PC-3 (cell line): Measurements from ENCODE around the gene BPHL. TPM values are rescaled to one million over a fixed set of nuclear protein-coding genes. Genes with fewer than 3 reads are reported as not detected.
A peak's percentile ranks its signal among the peaks of the same experiment; 100 is the strongest.

Source experiments
- ATAC-seq: fragments of 200-7000 bp; cut with Tn5 transposase; 2 replicates; pipeline ENCODE4 v1.9.1; 2020; ENCODE audit warnings: mild to moderate bottlenecking, moderate library complexity
- BruUV-seq: library from RNA; stranded (reverse); fragments of 400-500 nt; replicated peaks from 2 replicates; lab custom pipeline; 2021; lab: Mats Ljungman, UMichigan
- CTCF ChIA-PET: fragments of 300-600 bp; sonication (Branson Sonifier 250); formaldehyde crosslinking; loops from one replicate; lab custom pipeline; 2022; ENCODE audit warnings: antibody characterized with exemption; lab: Charles Lee
- POLR2A ChIA-PET: fragments of 300-600 bp; sonication (Branson Sonifier 250); formaldehyde crosslinking; loops from one replicate; lab custom pipeline; 2022; ENCODE audit warnings: antibody characterized with exemption; ENCODE audit not compliant: unreplicated experiment; lab: Charles Lee
- DNase-seq: peaks from one replicate; pipeline ENCODE4 v3.0.0-alpha.2; 2015
- H2AFZ ChIP-seq: fragments of 300-600 bp; sonication (generic); 2 replicates; pipeline ENCODE4 v1.6.0; 2016; ENCODE audit warnings: antibody characterized with exemption, low read length
- H3F3A ChIP-seq: fragments of 300-600 bp; sonication (generic); one replicate; pipeline ENCODE4 v1.6.0; 2017; ENCODE audit warnings: antibody characterized with exemption, low read length, control low read depth, mild to moderate bottlenecking; ENCODE audit not compliant: unreplicated experiment
- H3K27ac ChIP-seq: fragments of 300-600 bp; sonication (generic); 2 replicates; pipeline ENCODE4 v1.5.1; 2016; ENCODE audit warnings: mild to moderate bottlenecking, low read length
- H3K27me3 ChIP-seq: fragments of 300-600 bp; sonication (generic); 2 replicates; pipeline ENCODE4 v1.6.1; 2016; ENCODE audit warnings: low read length, mixed read lengths
- H3K36me3 ChIP-seq: fragments of 300-600 bp; sonication (generic); 2 replicates; pipeline ENCODE4 v1.6.1; 2016; ENCODE audit warnings: low read depth, mixed run types, low read length, mixed read lengths
- H3K4me1 ChIP-seq: fragments of 300-600 bp; sonication (generic); 2 replicates; pipeline ENCODE4 v1.5.1; 2016; ENCODE audit warnings: low read length; ENCODE audit not compliant: insufficient read depth
- H3K4me2 ChIP-seq: fragments of 300-600 bp; sonication (generic); 2 replicates; pipeline ENCODE4 v1.6.0; 2016; ENCODE audit warnings: low read length
- H3K4me3 ChIP-seq: fragments of 300-600 bp; sonication (generic); 2 replicates; pipeline ENCODE4 v1.5.1; 2016; ENCODE audit warnings: mild to moderate bottlenecking, low read length, mixed read lengths
- H3K79me2 ChIP-seq: fragments of 300-600 bp; sonication (generic); 2 replicates; pipeline ENCODE4 v1.6.1; 2017; ENCODE audit warnings: low read length, mixed read lengths
- H3K9ac ChIP-seq: fragments of 300-600 bp; sonication (generic); 2 replicates; pipeline ENCODE4 v1.6.0; 2016; ENCODE audit warnings: mild to moderate bottlenecking, low read length
- H3K9me2 ChIP-seq: fragments of 300-600 bp; sonication (generic); replicated peaks from 2 replicates; pipeline ENCODE4 v1.6.1; 2016; ENCODE audit warnings: mixed run types, low read length, mixed read lengths
- H3K9me3 ChIP-seq: fragments of 300-600 bp; sonication (generic); 2 replicates; pipeline ENCODE4 v1.6.1; 2016; ENCODE audit warnings: low read length, mixed read lengths
- H4K20me1 ChIP-seq: fragments of 300-600 bp; sonication (generic); 2 replicates; pipeline ENCODE4 v1.6.1; 2016; ENCODE audit warnings: low read length, mixed read lengths
- EZH2 ChIP-seq: fragments of 300-600 bp; sonication (generic); IDR thresholded peaks from one replicate; pipeline ENCODE4 v1.6.1; 2017; ENCODE audit warnings: antibody characterized with exemption, mild to moderate bottlenecking, low read length; ENCODE audit not compliant: unreplicated experiment
- EZH2phosphoT487 ChIP-seq: fragments of 300-600 bp; sonication (generic); IDR thresholded peaks from 2 replicates; pipeline ENCODE4 v1.6.1; 2018; ENCODE audit warnings: mild to moderate bottlenecking, antibody characterized with exemption, low read length, borderline replicate concordance
- intact Hi-C: fragments of 100-400 bp; cut with micrococcal nuclease; formaldehyde crosslinking; loops from 2 replicates; pipeline ENCODE4 v1.9.0; 2023
- total RNA-seq: library from RNA; depleted of rRNA; stranded (reverse); fragments of >200 nt; gene quantifications from 2 replicates; pipeline ENCODE4 v1.2.3, GENCODE V29; 2014
- TF ChIP-seq, protein P1 (sequence below): fragments of 300-600 bp; sonication (generic); conservative IDR thresholded peaks from 2 replicates; pipeline ENCODE4 v1.5.1; 2017; ENCODE audit warnings: antibody characterized with exemption, low read depth, mild to moderate bottlenecking, low read length

BPHL gene
- total RNA-seq, 1 experiment from 2014 or later = 15.8 TPM

DNA sequence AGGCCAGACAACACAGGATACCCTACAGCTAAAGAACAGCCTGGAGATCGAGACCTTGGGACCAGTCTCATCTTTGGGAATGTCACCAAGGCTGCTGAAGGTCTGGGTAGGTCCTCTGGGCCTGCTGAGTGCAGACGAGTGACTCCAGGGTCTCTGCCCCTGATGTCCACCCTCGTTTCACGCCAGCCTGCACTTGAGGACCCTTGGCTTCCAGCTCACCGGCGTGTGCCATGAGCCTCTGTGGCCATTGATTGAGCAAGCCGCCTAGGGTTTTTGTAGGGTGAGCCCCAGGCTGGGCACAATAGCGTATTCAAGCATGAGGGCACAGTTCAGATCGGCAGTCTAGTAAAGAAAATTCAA, 4.3 kb downstream of the BPHL start:
- intact Hi-C loops = no loop called here
- Histone ChIP-seq H3K27me3 (no peaks in the 10 kb centered on the region), H2AFZ (no peak overlapping the region), H3K4me1 (peaks cover 23% of the 10 kb centered on the region), H3K9me3 (no peaks in the 10 kb centered on the region), H3F3A (no peaks in the 10 kb centered on the region), H3K36me3 (no peaks in the 10 kb centered on the region), H3K4me3 (no peak overlapping the region), H4K20me1 (no peaks in the 10 kb centered on the region), H3K9me2 (no peaks in the 10 kb centered on the region), H3K79me2 (peaks cover 11% of the 10 kb centered on the region), H3K4me2 (no peak overlapping the region), H3K9ac (no peak overlapping the region), H3K27ac (no peak overlapping the region)
- no TSS peak for BruUV-seq
- POLR2A ChIA-PET = no interaction called here
- no peak for ATAC-seq
- TF ChIP-seq, protein P1, sequence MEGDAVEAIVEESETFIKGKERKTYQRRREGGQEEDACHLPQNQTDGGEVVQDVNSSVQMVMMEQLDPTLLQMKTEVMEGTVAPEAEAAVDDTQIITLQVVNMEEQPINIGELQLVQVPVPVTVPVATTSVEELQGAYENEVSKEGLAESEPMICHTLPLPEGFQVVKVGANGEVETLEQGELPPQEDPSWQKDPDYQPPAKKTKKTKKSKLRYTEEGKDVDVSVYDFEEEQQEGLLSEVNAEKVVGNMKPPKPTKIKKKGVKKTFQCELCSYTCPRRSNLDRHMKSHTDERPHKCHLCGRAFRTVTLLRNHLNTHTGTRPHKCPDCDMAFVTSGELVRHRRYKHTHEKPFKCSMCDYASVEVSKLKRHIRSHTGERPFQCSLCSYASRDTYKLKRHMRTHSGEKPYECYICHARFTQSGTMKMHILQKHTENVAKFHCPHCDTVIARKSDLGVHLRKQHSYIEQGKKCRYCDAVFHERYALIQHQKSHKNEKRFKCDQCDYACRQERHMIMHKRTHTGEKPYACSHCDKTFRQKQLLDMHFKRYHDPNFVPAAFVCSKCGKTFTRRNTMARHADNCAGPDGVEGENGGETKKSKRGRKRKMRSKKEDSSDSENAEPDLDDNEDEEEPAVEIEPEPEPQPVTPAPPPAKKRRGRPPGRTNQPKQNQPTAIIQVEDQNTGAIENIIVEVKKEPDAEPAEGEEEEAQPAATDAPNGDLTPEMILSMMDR = no peak
- no peak for TF ChIP-seq EZH2phosphoT487
- TF ChIP-seq EZH2 = no peak
- CTCF ChIA-PET = interaction anchor here (1.2 kb wide), 1 partner anchor 34 kb away, joined by 4 read pairs; the partner anchor contains the start of gene TUBB2A
- no peak for DNase-seq

DNA sequence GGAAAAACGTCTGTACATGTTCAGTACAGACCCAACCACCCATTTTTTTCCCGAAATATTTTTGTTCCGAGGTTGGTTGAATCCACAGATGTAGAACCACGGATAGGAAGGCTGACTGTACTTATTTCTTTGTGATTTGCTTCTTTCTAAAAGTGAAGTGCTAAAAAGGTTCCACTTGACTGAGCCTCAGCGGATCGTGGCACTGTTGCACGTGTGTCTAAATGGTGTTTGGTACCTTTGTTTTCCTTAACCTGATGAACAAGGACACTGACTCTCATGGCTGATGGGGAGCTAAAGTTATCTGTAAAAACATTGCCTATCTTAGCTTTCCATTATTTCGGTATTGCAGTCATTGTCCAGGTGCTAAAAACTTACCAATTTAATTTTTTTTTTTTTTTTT, 6.2 kb downstream of the BPHL start:
- POLR2A ChIA-PET = no interaction called here
- TF ChIP-seq, protein P1 = no peak
- TF ChIP-seq EZH2 = no peak
- TF ChIP-seq EZH2phosphoT487 = no peak
- intact Hi-C loops = no loop called here

DNA sequence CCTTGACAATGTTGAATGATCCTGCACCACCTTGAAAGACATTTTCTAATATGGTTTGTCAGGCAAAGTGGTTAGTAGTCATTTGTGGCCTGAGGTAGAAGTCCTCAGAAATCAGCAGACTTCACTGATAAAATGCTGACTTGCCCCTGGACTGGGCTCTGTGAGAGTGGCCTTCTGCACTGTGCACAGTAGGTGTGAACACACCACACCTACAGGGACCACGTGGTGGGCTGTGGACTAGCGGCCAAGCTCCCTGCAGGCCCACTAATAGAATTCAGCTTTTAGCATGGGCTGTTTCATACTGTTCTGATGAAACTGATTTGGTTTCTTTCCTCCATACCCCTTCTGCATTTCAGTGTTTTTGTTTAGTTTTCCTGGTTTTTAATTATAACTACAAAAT, 7.3 kb downstream of the BPHL start:
- BruUV-seq = no TSS peak
- POLR2A ChIA-PET = no interaction called here
- H3K9ac ChIP-seq = no peak overlapping the region
- H3K27ac ChIP-seq = no peak overlapping the region
- no peaks in the 10 kb centered on the region for H3K9me3 ChIP-seq
- TF ChIP-seq EZH2 (no peak), EZH2phosphoT487 (no peak)
- TF ChIP-seq, protein P1 = no peak
- DNase-seq (no peak), ATAC-seq (peak; percentile 29; the same call in 1 of the 2 replicates)
- CTCF ChIA-PET = interaction anchor here (0.5 to 1.0 kb wide), 6 partner anchors 55 to 256 kb away, joined by 3 to 9 read pairs (median 4); no protein-coding TSS in a partner anchor
- no peak overlapping the region for H3K4me2 ChIP-seq
- H3K27me3 ChIP-seq = no peaks in the 10 kb centered on the region
- peaks cover 4% of the 10 kb centered on the region for H3K4me1 ChIP-seq
- no peaks in the 10 kb centered on the region for H4K20me1 ChIP-seq
- no peak overlapping the region for H3K4me3 ChIP-seq
- no peaks in the 10 kb centered on the region for H3F3A ChIP-seq
- no peaks in the 10 kb centered on the region for H3K9me2 ChIP-seq
- H2AFZ ChIP-seq = no peak overlapping the region
- no peaks in the 10 kb centered on the region for H3K36me3 ChIP-seq
- intact Hi-C loops = loop anchor here (1.0 kb wide), 2 partner anchors 83 to 125 kb away; no protein-coding TSS in a partner anchor
- no peaks in the 10 kb centered on the region for H3K79me2 ChIP-seq

More for the DNA sequence above, 6.2 kb downstream of the BPHL start:
- Histone ChIP-seq H2AFZ (no peak overlapping the region), H3K4me3 (no peak overlapping the region), H3K4me2 (no peak overlapping the region), H3K27me3 (no peaks in the 10 kb centered on the region), H4K20me1 (no peaks in the 10 kb centered on the region), H3K9me3 (no peaks in the 10 kb centered on the region), H3K4me1 (peaks cover 16% of the 10 kb centered on the region), H3F3A (no peaks in the 10 kb centered on the region), H3K9ac (no peak overlapping the region), H3K27ac (no peak overlapping the region), H3K9me2 (no peaks in the 10 kb centered on the region), H3K79me2 (peaks cover 1% of the 10 kb centered on the region), H3K36me3 (no peaks in the 10 kb centered on the region)
- BruUV-seq = no TSS peak
- CTCF ChIA-PET = interaction anchor here (0.6 kb wide), 2 partner anchors 107 to 123 kb away, joined by 3 to 5 read pairs; no protein-coding TSS in a partner anchor
- no peak for DNase-seq
- ATAC-seq = no peak
